ENCODE data around the gene MED12L. TPM values are rescaled to one million over a fixed set of nuclear protein-coding genes. Genes with fewer than 3 reads are reported as not detected.
A peak's percentile ranks its signal among the peaks of the same experiment; 100 is the strongest.

The MED12L gene
- total RNA-seq, 1 donor from 2014 or later, result 0.43 TPM

- H3K4me3 ChIP-seq, result no peak overlapping the region
These were observed 244.9 kb downstream of the MED12L start for GRCh38 chr3:151330379-151330778.

GRCh38 chr3:151330899-151331298 is 245.4 kb downstream of the MED12L start:
- DNase-seq (ENCODE audit: low spot score in 2 of 2), result no peak
- Histone ChIP-seq H3K4me3 (no peak overlapping the region), H3K27ac (no peak overlapping the region), H3K9me3 (no peaks in the 10 kb centered on the region), H3K4me1 (no peaks in the 10 kb centered on the region), H3K27me3 (no peaks in the 10 kb centered on the region), H3K36me3 (no peaks in the 10 kb centered on the region)
- intact Hi-C loops (cut with DNase I), result no loop called here
- TF ChIP-seq CTCF (IDR thresholded peaks at IDR 0.05), result no peak

More at GRCh38 chr3:151330379-151330778, 244.9 kb downstream of the MED12L start:
- DNase-seq (ENCODE audit: low spot score in 2 of 2), result no peak
- Histone ChIP-seq H3K36me3 (no peaks in the 10 kb centered on the region), H3K27ac (no peak overlapping the region), H3K9me3 (no peaks in the 10 kb centered on the region), H3K27me3 (no peaks in the 10 kb centered on the region), H3K4me1 (no peaks in the 10 kb centered on the region)
- TF ChIP-seq CTCF (IDR thresholded peaks at IDR 0.05), result no peak
- intact Hi-C loops (cut with DNase I), result no loop called here

DNA sequence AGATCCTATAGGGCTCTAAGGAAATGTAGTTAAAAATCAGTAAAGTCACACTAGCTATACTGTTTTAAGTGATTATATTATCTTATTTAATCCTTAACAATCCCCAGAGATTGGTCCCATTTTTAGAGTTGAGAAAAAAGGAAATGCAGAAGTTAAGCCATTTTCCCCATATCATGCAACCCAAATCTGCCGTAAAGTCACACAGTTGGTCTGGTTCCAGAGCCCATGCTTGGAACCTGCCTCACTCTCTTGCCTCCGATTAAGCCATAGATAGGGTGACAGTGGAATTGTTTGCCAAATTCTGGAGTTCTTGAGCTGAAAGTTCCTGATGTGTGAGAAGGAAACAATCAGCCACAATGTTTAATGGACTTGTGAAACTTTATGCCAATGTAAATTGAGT is 246.2 kb downstream of the MED12L start:
- no peaks in the 10 kb centered on the region for H3K9me3 ChIP-seq
- TF ChIP-seq CTCF (IDR thresholded peaks at IDR 0.05), result no peak
- H3K27ac ChIP-seq, result no peak overlapping the region
- no peaks in the 10 kb centered on the region for H3K36me3 ChIP-seq
- intact Hi-C loops (cut with DNase I), result no loop called here
- no peak overlapping the region for H3K4me3 ChIP-seq
- H3K27me3 ChIP-seq, result no peaks in the 10 kb centered on the region
- H3K4me1 ChIP-seq, result no peaks in the 10 kb centered on the region
- DNase-seq (ENCODE audit: low spot score in 2 of 2), result no peak

DNA sequence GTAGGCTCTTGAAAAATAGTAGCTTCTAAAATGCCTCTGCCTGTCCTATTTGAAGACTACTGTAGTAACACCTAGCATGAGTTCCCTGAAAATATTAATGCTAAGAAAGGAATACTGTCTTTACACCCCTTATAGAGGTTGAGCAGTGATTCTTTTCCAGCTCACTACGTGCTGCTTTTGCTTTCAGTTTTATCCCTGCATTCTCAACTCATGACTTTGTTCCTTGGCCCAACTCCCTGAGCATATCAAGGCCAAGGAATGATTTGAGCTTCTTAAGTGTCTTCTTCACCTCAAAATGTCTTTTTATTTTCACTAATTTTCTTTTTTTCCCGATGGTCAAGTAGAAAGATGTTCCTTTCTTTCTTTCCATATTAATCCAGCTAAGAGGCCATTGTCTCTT is 260.4 kb downstream of the MED12L start:
- no peak for DNase-seq (ENCODE audit: low spot score in 2 of 2)
- intact Hi-C loops (cut with DNase I), result no loop called here
- H3K36me3 ChIP-seq, result no peaks in the 10 kb centered on the region
- no peaks in the 10 kb centered on the region for H3K27me3 ChIP-seq
- no peak for TF ChIP-seq CTCF (IDR thresholded peaks at IDR 0.05)
- H3K4me3 ChIP-seq, result peak overlapping the region; percentile 32 to 44
- no peaks in the 10 kb centered on the region for H3K9me3 ChIP-seq
- H3K4me1 ChIP-seq, result no peaks in the 10 kb centered on the region
- no peak overlapping the region for H3K27ac ChIP-seq

DNA sequence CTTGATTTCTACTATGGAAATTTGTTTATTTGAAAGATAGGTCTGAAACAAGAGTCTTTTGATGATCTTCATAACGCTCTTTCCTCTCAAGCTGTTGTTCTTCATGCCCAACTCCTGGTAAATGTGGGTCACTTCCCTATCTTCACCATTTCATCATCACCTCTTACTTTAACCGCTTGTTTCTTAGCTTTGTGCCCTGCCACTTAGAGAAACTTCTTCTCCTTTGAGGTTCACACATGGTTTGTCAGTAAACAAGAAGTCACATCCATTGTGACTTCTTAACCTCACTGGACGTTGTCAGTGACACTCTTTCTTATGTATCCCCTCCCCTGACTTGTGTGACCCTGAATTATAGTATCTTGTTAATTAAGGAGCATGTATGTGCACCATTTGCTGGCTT is 260.8 kb downstream of the MED12L start:
- Histone ChIP-seq H3K4me1 (no peaks in the 10 kb centered on the region), H3K9me3 (no peaks in the 10 kb centered on the region), H3K4me3 (no peak overlapping the region), H3K27me3 (no peaks in the 10 kb centered on the region), H3K27ac (no peak overlapping the region), H3K36me3 (no peaks in the 10 kb centered on the region)
- DNase-seq (ENCODE audit: low spot score in 2 of 2), result no peak
- intact Hi-C loops (cut with DNase I), result no loop called here
- no peak for TF ChIP-seq CTCF (IDR thresholded peaks at IDR 0.05)

GRCh38 chr3:151347432-151347831 is 262.0 kb downstream of the MED12L start:
- H3K27me3 ChIP-seq, result no peaks in the 10 kb centered on the region
- H3K4me3 ChIP-seq, result no peak overlapping the region
- no peaks in the 10 kb centered on the region for H3K4me1 ChIP-seq
- TF ChIP-seq CTCF (IDR thresholded peaks at IDR 0.05), result no peak
- no peaks in the 10 kb centered on the region for H3K9me3 ChIP-seq
- no peak overlapping the region for H3K27ac ChIP-seq
- peak in 1 of 2 donors; percentile 10 for DNase-seq (ENCODE audit: low spot score in 2 of 2)
- intact Hi-C loops (cut with DNase I), result no loop called here
- H3K36me3 ChIP-seq, result no peaks in the 10 kb centered on the region
